Neural cell (in vitro differentiated cells): ENCODE data around the gene NEBL.

Source experiments
- CTCF ChIP-seq: fragments of 450-650 bp; IDR thresholded peaks from 2 replicates; pipeline ENCODE4 v1.5.1; 2014; ENCODE audit warnings: antibody characterized with exemption, mild to moderate bottlenecking, moderate library complexity; ENCODE audit not compliant: poor library complexity, severe bottlenecking
- EP300 ChIP-seq: fragments of 450-650 bp; conservative IDR thresholded peaks from 2 replicates; pipeline ENCODE4 v1.6.1; 2014; ENCODE audit warnings: antibody characterized with exemption, mild to moderate bottlenecking, moderate library complexity; ENCODE audit not compliant: poor library complexity, severe bottlenecking
- EZH2 ChIP-seq: fragments of 200-600, 300-800 bp; shearing (Covaris generic), sonication (generic); IDR thresholded peaks from 2 replicates; pipeline ENCODE4 v1.6.1; 2014; ENCODE audit warnings: antibody characterized with exemption, low read length, borderline replicate concordance, mild to moderate bottlenecking; ENCODE audit not compliant: insufficient read depth, poor library complexity, severe bottlenecking
- MXI1 ChIP-seq: fragments of 450-650 bp; conservative IDR thresholded peaks from 2 replicates; pipeline ENCODE4 v1.6.1; 2014; ENCODE audit warnings: antibody characterized with exemption, mild to moderate bottlenecking; ENCODE audit not compliant: poor library complexity, severe bottlenecking
- POLR2AphosphoS5 ChIP-seq: IDR thresholded peaks from 2 replicates; pipeline ENCODE4 v1.6.1; 2012
- REST ChIP-seq: IDR thresholded peaks from 2 replicates; pipeline ENCODE4 v1.6.1; 2012; ENCODE audit warnings: borderline replicate concordance
- TAF1 ChIP-seq: IDR thresholded peaks from 2 replicates; pipeline ENCODE4 v1.6.1; 2012; ENCODE audit warnings: low read depth

DNA sequence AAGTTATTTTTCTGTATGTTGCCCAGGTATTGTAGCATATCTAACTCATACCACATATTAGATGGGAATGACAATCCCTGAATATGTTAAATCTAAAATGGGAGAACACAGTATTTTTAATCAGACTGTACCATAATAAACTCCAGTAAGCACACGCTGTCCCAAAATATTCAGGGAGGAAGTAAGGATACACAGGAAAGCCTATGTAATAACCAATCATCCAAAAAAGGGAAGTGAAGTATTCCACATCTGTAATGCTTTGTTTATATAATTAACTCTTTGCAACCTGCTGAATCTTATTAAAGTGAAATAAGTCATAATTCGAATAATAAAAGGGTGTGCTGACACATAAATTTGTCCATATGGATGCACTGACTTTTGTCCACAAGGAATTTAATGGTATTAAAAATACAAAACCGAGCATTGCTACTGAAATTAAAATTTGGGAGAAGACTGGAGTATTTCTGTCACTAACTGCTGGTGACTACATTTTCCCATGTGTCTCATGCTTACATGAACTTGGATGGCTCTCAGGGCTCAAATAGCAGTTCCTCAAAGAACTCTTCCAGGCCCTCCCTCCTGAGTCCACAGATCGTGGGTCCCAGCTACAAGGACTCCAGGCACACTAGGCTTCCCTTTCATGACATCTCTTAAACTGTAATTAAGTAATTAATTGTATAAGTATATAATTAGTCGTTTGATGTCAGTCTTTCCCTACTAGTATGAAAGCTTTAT is 120.6 kb downstream of the NEBL start:
- TF ChIP-seq CTCF (no peak), POLR2AphosphoS5 (no peak), MXI1 (no peak), EP300 (no peak), EZH2 (no peak), REST (no peak), TAF1 (no peak)
